GM12865 (cell line): ENCODE measurements around the gene SLC39A11.

Source experiments
- DNase-seq: peaks from one replicate; pipeline ENCODE4 v3.0.0; 2010; ENCODE audit warnings: low read depth
- H3K4me3 ChIP-seq: 2 replicates; pipeline ENCODE4 v1.5.1; 2011; ENCODE audit warnings: mild to moderate bottlenecking, low read depth, low read length, control low read depth
- TF ChIP-seq, protein P1 (sequence below): IDR thresholded peaks from 2 replicates; pipeline ENCODE4 v1.5.1; 2011; ENCODE audit warnings: low read length, control low read depth, low read depth, inconsistent platforms; ENCODE audit not compliant: insufficient read depth; ENCODE audit errors: missing control alignments

Gene SLC39A11

DNA sequence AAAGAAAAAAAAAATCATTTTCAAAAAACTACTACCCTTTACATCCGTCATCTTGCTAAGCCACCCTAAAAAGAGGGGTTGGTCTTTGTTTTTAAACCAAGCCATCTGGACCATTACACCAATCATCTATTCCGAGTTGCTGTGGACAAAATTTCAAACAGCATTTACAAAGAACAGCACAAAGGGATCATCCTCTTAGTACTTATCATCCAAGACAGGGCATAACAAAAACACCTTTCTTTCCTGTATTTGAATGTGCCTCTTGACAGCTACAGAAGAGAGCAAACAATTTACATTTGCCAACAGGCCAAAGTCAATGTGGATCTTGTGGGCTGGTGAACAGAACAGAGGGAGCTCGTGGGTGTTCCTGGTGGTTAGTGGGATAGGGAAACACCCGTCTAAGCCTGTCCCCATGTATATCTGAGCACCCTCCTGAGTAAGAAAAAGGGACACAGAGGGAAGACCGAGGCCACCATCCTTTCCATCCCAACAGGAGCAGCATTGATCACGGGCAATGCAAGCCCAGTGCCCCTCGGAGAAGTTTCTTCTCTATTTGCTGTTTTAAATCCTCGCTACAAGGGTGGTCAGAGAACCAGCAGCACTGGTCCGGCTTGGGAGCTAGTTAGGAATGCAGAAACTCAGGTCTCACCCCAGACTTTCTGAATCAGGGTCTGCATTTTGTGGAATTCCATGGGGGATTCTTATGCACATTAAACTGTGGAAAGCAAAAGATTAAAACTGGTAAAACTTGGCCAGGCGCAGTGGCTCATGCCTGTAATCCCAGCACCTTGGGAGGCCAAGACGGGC, 1.9 kb downstream of the SLC39A11 start:
- H3K4me3 ChIP-seq: no peak overlapping the region
- TF ChIP-seq, protein P1, sequence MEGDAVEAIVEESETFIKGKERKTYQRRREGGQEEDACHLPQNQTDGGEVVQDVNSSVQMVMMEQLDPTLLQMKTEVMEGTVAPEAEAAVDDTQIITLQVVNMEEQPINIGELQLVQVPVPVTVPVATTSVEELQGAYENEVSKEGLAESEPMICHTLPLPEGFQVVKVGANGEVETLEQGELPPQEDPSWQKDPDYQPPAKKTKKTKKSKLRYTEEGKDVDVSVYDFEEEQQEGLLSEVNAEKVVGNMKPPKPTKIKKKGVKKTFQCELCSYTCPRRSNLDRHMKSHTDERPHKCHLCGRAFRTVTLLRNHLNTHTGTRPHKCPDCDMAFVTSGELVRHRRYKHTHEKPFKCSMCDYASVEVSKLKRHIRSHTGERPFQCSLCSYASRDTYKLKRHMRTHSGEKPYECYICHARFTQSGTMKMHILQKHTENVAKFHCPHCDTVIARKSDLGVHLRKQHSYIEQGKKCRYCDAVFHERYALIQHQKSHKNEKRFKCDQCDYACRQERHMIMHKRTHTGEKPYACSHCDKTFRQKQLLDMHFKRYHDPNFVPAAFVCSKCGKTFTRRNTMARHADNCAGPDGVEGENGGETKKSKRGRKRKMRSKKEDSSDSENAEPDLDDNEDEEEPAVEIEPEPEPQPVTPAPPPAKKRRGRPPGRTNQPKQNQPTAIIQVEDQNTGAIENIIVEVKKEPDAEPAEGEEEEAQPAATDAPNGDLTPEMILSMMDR: no peak
- DNase-seq: no peak

DNA sequence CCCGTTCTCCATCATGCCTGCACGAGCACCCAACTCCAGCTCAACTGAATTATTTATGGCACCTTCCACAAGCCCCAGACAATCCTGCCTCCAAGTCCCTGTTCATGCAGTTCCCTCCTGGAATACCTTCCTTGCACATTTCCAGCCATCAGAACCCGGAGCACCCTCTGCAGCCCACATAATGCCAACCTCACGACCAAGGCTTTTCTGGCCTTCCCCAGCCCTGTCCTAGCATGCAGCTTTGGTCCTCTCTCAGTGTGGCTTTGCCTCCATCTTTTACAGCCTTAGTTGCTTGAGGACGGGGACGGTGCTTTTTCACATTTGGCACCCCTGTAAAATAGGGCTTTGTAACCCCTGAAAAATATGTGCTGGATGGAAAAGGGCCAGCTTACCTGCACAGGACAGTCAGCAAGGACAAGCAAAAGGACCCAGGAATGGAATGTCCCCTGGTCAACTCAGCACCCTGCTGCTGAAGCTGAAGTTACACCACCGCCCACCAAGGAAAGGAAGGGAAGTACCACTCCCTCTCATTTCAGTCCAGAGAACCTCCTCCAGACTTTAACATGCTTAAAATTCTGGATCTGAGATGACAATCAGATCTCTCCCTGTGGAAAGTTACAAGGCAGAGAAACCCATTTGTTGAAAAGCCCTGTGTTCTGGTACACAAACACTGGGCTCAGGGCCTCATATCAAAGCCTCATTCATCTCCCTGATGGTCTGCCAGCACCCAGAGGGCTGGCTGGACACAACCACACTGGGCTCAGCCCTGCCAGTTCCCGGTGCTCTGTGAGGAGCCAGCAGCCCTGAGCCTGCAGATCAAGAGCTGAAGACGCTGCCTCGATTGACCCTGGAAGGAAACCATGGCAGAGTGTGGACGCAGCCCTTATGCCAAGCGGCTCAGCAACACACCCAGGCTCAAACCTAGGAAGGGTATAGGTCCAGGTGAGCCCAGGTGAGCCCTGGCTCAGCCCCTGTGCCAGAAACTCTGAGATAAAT, 2.9 kb downstream of the SLC39A11 start:
- TF ChIP-seq, protein P1: no peak
- H3K4me3 ChIP-seq: no peak overlapping the region
- no peak for DNase-seq

DNA sequence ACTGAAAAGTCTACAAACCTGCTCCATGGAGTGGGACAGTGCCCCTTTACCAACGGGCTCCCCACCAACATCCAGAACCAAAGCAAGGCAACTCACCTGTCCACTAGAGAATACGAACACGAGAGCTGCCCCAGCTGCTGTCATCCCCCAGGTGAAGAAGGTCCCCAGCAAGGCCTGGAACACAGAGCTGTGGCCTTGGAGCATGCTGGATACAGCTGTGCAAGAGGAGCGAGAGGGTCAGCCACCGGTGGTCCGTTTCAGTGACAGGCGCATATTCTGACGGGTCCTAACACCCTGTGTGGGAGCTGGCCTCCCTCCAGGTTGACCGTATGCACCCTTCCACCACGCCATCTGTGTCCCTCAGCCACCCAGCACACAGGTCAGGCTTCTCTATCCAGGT, 3.9 kb downstream of the SLC39A11 start:
- DNase-seq: no peak
- H3K4me3 ChIP-seq: no peak overlapping the region
- TF ChIP-seq, protein P1: no peak

DNA sequence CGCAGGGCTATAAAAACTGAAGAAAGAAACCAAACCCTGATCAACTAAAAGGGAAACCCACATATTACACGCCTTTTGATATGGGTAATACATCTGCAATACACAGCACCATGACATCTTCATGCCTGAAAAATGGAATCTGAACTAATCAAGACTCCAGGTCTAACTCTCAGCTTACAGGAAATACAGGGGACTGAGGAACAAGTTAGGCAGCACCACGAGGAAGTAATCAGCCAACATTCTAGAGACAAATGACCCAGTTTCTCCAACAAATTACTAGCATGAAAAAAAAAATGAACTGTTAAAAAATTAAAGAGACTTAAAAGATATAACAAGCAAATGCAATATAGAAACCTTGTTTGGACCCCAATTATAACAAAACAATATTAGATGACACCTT, 9.1 kb downstream of the SLC39A11 start:
- no peak for DNase-seq
- H3K4me3 ChIP-seq: no peak overlapping the region
- TF ChIP-seq, protein P1: no peak

DNA sequence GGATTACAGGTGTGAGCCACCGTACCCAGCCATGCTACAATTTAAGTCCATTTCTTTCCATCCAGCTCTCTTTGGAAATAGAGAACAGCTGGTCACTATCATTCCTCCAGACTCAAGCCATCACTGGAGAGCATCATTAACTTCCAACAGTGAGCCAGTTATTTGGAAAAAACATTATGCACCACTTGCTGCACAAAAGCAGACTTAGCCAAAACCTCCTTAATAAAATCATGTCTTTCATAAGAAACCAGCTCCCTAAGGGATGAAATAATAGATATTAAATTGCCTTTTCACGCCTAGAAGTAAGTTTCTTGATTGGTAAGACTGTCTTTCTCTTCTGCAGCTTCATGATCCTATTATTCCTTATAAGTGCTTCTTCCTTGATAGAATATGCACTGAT, 17.9 kb downstream of the SLC39A11 start:
- TF ChIP-seq, protein P1: no peak
- no peak overlapping the region for H3K4me3 ChIP-seq
- DNase-seq: no peak

DNA sequence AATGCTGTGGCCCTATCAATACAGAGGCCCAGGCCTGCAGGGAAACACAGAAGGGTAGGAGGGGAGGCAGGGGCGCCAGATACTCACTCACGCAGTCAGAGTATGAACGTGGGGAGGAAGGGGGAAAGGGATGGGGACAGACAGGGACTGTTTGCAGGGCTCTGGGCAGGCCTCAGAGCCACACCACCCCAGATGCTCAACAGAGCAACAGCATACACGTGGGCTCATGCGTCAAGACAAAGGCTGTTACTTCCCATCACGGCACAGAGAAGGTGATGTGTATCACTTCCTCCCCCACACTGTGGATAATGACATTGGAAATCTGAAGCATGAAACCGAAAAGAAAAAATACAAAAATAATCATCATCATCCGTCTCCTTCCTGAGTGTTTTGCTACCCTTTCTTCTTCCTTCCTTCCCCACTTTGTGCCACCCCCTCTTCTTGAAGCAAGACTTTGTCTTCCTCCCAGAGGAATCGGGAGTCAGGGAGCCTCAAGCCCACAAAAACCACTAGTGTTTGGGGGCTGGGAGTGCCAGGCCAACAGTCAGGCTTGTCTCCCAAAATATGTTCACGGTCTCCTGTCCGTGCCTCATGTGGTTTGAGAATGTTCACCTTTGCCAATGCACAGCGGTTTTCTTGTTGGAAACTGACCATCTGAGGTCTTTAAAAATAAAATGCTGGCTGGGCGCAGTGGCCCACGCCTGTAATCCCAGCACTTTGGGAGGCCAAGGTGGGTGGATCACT, 20.1 kb downstream of the SLC39A11 start:
- H3K4me3 ChIP-seq: no peak overlapping the region
- DNase-seq: no peak
- TF ChIP-seq, protein P1: no peak
